HepG2 (cell line): ENCODE results near the gene GBE1. TPM values are rescaled to one million over a fixed set of nuclear protein-coding genes. Genes with fewer than 3 reads are reported as not detected.

Source experiments
- ATAC-seq: fragments of 200-7000 bp; cut with Tn5 transposase; 3 replicates; pipeline ENCODE4 v1.9.1; 2020; ENCODE audit warnings: mild to moderate bottlenecking, moderate library complexity
- BruUV-seq: library from RNA; stranded (reverse); fragments of 400-500 nt; replicated peaks from 2 replicates; lab custom pipeline; 2021; lab: Mats Ljungman, UMichigan
- CTCF ChIA-PET: fragments of 300-600 bp; formaldehyde crosslinking; extraction: SDS; loops from one replicate; lab custom pipeline; 2021; ENCODE audit warnings: low total read pairs, inconsistent platforms, low intra/inter-chr PET ratio; lab: Yijun Ruan, JAX
- POLR2A ChIA-PET: fragments of 350-600 bp; sonication (Branson Sonifier 250); formaldehyde crosslinking; loops from one replicate; lab custom pipeline; 2020; ENCODE audit warnings: antibody characterized with exemption, inconsistent platforms; lab: Yijun Ruan, JAX
- DNase-seq: peaks from one replicate; pipeline ENCODE4 v3.0.0-alpha.2; 2015; ENCODE audit warnings: low spot score
- FAIRE-seq: peaks from 3 replicates; lab custom pipeline; 2011; peaks lifted over from hg19 to GRCh38; lab: Jason Lieb, UNC
- H2AFZ ChIP-seq: one replicate; pipeline ENCODE4 v1.6.1; 2011; ENCODE audit warnings: low read length, inconsistent platforms
- H3K27ac ChIP-seq: fragments of 300-600 bp; 3 replicates; pipeline ENCODE4 v1.8.0; 2011; ENCODE audit warnings: mixed run types, mild to moderate bottlenecking, mixed read lengths, low read length, inconsistent platforms; ENCODE audit not compliant: insufficient read depth; ENCODE audit errors: extremely low read length
- H3K27me3 ChIP-seq, 2 experiments: fragments of 200-600 bp in 1 of 2; 2 replicates in 1 of 2; 3 replicates in 1 of 2; pipeline versions ENCODE4 v1.6.0 to v1.8.0; 2011; ENCODE audit warnings: low read length in 2 of 2, mild to moderate bottlenecking in 2 of 2, moderate library complexity in 2 of 2, inconsistent platforms in 1 of 2; ENCODE audit not compliant: insufficient read depth in 2 of 2, control insufficient read depth in 1 of 2
- H3K36me3 ChIP-seq, 2 experiments: fragments of 200-600 bp in 1 of 2; replicated peaks in 1 of 2; 2 replicates in 1 of 2; 3 replicates in 1 of 2; pipeline versions ENCODE4 v1.5.1 to v1.8.0; 2011; ENCODE audit warnings: low read length in 2 of 2, inconsistent platforms in 1 of 2; ENCODE audit not compliant: insufficient read depth in 2 of 2, control insufficient read depth in 1 of 2
- H3K4me1 ChIP-seq: 2 replicates; pipeline ENCODE4 v1.5.1; 2012; ENCODE audit warnings: low read length, inconsistent platforms; ENCODE audit not compliant: insufficient read depth
- H3K4me2 ChIP-seq: 2 replicates; pipeline ENCODE4 v1.6.0; 2011; ENCODE audit warnings: low read depth, low read length, inconsistent platforms
- H3K4me3 ChIP-seq, 3 experiments: fragments of 200-600 bp in 1 of 3; sonication (generic), shearing (Covaris generic) in 1 of 3; replicated peaks in 1 of 3; 2 replicates each; pipeline ENCODE4 v1.5.1; 2011 to 2016; ENCODE audit warnings: low read length in 3 of 3, inconsistent platforms in 2 of 3, low read depth in 2 of 3, mild to moderate bottlenecking in 2 of 3, control low read depth in 1 of 3, mixed read lengths in 1 of 3; ENCODE audit not compliant: insufficient read depth in 1 of 3
- H3K79me2 ChIP-seq: one replicate; pipeline ENCODE4 v1.6.1; 2011; ENCODE audit warnings: low read length, inconsistent platforms; ENCODE audit not compliant: insufficient read depth
- H3K9ac ChIP-seq: 2 replicates; pipeline ENCODE4 v1.6.0; 2011; ENCODE audit warnings: mild to moderate bottlenecking, low read depth, low read length, inconsistent platforms; ENCODE audit not compliant: insufficient read depth
- H3K9me3 ChIP-seq: 2 replicates; pipeline ENCODE4 v1.5.1; 2012; ENCODE audit warnings: mild to moderate bottlenecking, low read length
- H4K20me1 ChIP-seq: 2 replicates; pipeline ENCODE4 v1.6.0; 2011; ENCODE audit warnings: inconsistent platforms, mild to moderate bottlenecking, low read length, moderate library complexity; ENCODE audit not compliant: insufficient read depth
- AGO2 ChIP-seq: fragments of 200-400 bp; formaldehyde crosslinking; optimal IDR thresholded peaks from 2 replicates; pipeline ENCODE3; 2017; ENCODE audit warnings: mild to moderate bottlenecking, low read depth, low read length, moderate library complexity
- CENPX ChIP-seq: sonication (generic); formaldehyde crosslinking; IDR thresholded peaks from 2 replicates; pipeline ENCODE4 v1.9.0; 2021; ENCODE audit warnings: mild to moderate bottlenecking, missing genetic modification reagents, moderate library complexity
- GABPB1 ChIP-seq: IDR thresholded peaks from 2 replicates; pipeline ENCODE4 v1.6.1; 2016; ENCODE audit warnings: mild to moderate bottlenecking, missing genetic modification reagents, moderate library complexity, missing compliant biosample characterization
- HNRNPK ChIP-seq: fragments of 200-400 bp; formaldehyde crosslinking; IDR thresholded peaks from 2 replicates; pipeline ENCODE4 v1.6.1; 2018; ENCODE audit warnings: low read length, low read depth, moderate library complexity, mild to moderate bottlenecking; ENCODE audit not compliant: poor library complexity, severe bottlenecking
- JUND ChIP-seq: sonication (generic); formaldehyde crosslinking; IDR thresholded peaks from 2 replicates; pipeline ENCODE4 v1.8.0; 2022; ENCODE audit warnings: mild to moderate bottlenecking, missing genetic modification reagents
- KLF16 ChIP-seq, 2 experiments: sonication (generic) in 1 of 2; formaldehyde crosslinking in 1 of 2; IDR thresholded peaks; 2 replicates each; pipeline versions ENCODE4 v1.6.1 to v1.8.0; 2016 to 2023; ENCODE audit warnings: missing genetic modification reagents in 2 of 2, missing compliant biosample characterization in 1 of 2
- POGZ ChIP-seq: sonication (generic); formaldehyde crosslinking; IDR thresholded peaks from 2 replicates; pipeline ENCODE4 v1.4.0; 2020; ENCODE audit warnings: mild to moderate bottlenecking, missing genetic modification reagents
- POLR2AphosphoS2 ChIP-seq: IDR thresholded peaks from 2 replicates; pipeline ENCODE4 v1.6.1; 2011; ENCODE audit warnings: low read depth, low read length, improper control_type of control experiment
- PRMT3 ChIP-seq: sonication (generic); formaldehyde crosslinking; IDR thresholded peaks from 2 replicates; pipeline ENCODE4 v1.8.1; 2022; ENCODE audit warnings: low read depth, mild to moderate bottlenecking, moderate library complexity, missing genetic modification reagents, borderline replicate concordance
- RXRB ChIP-seq: IDR thresholded peaks from 2 replicates; pipeline ENCODE4 v1.6.1; 2016; ENCODE audit warnings: borderline replicate concordance, missing genetic modification reagents, missing compliant biosample characterization
- ZBTB3 ChIP-seq: sonication (generic); formaldehyde crosslinking; IDR thresholded peaks from 2 replicates; pipeline ENCODE4 v1.4.0; 2020; ENCODE audit warnings: low read depth, mild to moderate bottlenecking, moderate library complexity, missing genetic modification reagents, borderline replicate concordance
- ZNF121 ChIP-seq: sonication (generic); formaldehyde crosslinking; IDR thresholded peaks from 2 replicates; pipeline ENCODE4 v1.5.0; 2020; ENCODE audit warnings: mild to moderate bottlenecking, missing genetic modification reagents
- ZNF17 ChIP-seq: sonication (generic); formaldehyde crosslinking; IDR thresholded peaks from 2 replicates; pipeline ENCODE4 v1.5.0; 2020; ENCODE audit warnings: mild to moderate bottlenecking, missing genetic modification reagents
- ZNF615 ChIP-seq: sonication (generic); formaldehyde crosslinking; IDR thresholded peaks from 2 replicates; pipeline ENCODE4 v1.5.0; 2020; ENCODE audit warnings: mild to moderate bottlenecking, missing genetic modification reagents, borderline replicate concordance
- ZNF672 ChIP-seq: sonication (generic); formaldehyde crosslinking; IDR thresholded peaks from 2 replicates; pipeline ENCODE4 v1.8.1; 2022; ENCODE audit warnings: missing genetic modification reagents
- ZNF75D ChIP-seq: sonication (generic); formaldehyde crosslinking; IDR thresholded peaks from 2 replicates; pipeline ENCODE4 v1.8.1; 2023; ENCODE audit warnings: missing genetic modification reagents, mild to moderate bottlenecking, borderline replicate concordance
- ZNF772 ChIP-seq: sonication (generic); formaldehyde crosslinking; IDR thresholded peaks from 2 replicates; pipeline ENCODE4 v1.5.0; 2020; ENCODE audit warnings: mild to moderate bottlenecking, missing genetic modification reagents
- ZSCAN29 ChIP-seq: sonication (generic); formaldehyde crosslinking; conservative IDR thresholded peaks from 2 replicates; pipeline ENCODE4 v1.4.0; 2020; ENCODE audit warnings: mild to moderate bottlenecking, missing genetic modification reagents
- WGBS: methylation state at CpG from one replicate; pipeline ENCODE4 v1.1.6; 2017; ENCODE audit warnings: low lambda C conversion rate; 5-methylcytosine and 5-hydroxymethylcytosine counted together
- in situ Hi-C: cut with HindIII; loops from 2 replicates; pipeline ENCODE4 v1.10.0; 2017; ENCODE audit warnings: low pct_unique_long_range_greater_than_20kb; ENCODE audit not compliant: extremely low pct_ligation_motif_present
- intact Hi-C: fragments of 100-400 bp; cut with micrococcal nuclease; formaldehyde crosslinking; loops from one replicate; pipeline ENCODE4 v1.10.0; 2022; ENCODE audit not compliant: unreplicated experiment
- polyA plus RNA-seq, 8 experiments: library from polyadenylated mRNA; depleted of rRNA in 3 of 8; stranded (reverse) in 7 of 8; unstranded in 1 of 8; fragments of >200 nt; fragmentation: Illumina TruSeq in 4 of 8; extraction: Trizol in 4 of 8; gene quantifications; 2 replicates each; pipeline versions ENCODE4 v1.2.1 to v1.2.3, GENCODE V29; 2011 to 2016; ENCODE audit warnings: low read depth in 4 of 8, missing spikeins in 1 of 8, mixed read lengths in 1 of 8; ENCODE audit not compliant: insufficient read depth in 1 of 8
- total RNA-seq, 5 experiments: library from RNA; depleted of rRNA; stranded (reverse); fragments of >200 nt; fragmentation: Illumina TruSeq; extraction: Trizol; gene quantifications; 2 replicates each; pipeline ENCODE4 v1.2.3, GENCODE V29; 2016; ENCODE audit warnings: low read depth in 1 of 5
- TF ChIP-seq, protein P1 (sequence below): sonication (generic); formaldehyde crosslinking; IDR thresholded peaks from 2 replicates; pipeline ENCODE4 v1.4.0; 2020; ENCODE audit warnings: mild to moderate bottlenecking, low read depth, missing genetic modification reagents
- TF ChIP-seq, protein P2 (sequence below): sonication (generic); formaldehyde crosslinking; IDR thresholded peaks from 2 replicates; pipeline ENCODE4 v1.5.0; 2020; ENCODE audit warnings: mild to moderate bottlenecking, missing genetic modification reagents

Gene GBE1
- total and polyA plus RNA-seq, 2 of the 13 experiments (the other 11 are each of a cell fraction or from before 2014, with no cell fraction given): 22.9 to 36.1 TPM

DNA sequence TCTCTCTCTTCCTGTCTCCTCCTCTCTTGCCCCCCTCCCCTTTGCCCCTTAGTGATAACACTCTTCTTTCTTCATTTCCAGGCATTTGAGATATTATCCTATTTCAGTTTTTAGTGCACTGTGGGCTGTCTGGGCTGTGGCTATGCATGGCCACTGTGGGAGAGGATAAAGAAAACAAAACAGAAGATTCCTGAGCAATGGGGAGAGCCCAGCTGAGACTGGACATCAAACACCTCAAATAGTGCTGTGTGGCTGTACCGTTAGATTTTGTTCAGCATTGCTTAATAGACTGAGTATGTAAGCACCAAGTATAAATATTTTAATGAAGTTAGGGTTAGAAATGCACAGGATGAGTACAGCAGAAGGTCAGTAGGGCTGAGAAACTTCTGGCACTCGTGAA lies 7.9 kb upstream of the GBE1 start:
- H2AFZ ChIP-seq: no peak overlapping the region
- no peak overlapping the region for H3K27ac ChIP-seq
- ChIA-PET CTCF (no interaction called here), POLR2A (no interaction called here)
- FAIRE-seq (no peak), DNase-seq (no peak), ATAC-seq (no peak; the same call in 2 of the 3 replicates)
- intact Hi-C loops (no loop called here), in situ Hi-C loops (no loop called here)
- no peak overlapping the region for H3K4me3 ChIP-seq
- no peak overlapping the region for H3K9ac ChIP-seq
- no peak overlapping the region for H3K4me2 ChIP-seq
- 12% methylated on average over 2 of the region's 2 CpGs for WGBS
- H3K36me3 ChIP-seq: no peaks in the 10 kb centered on the region
- no peaks in the 10 kb centered on the region for H3K27me3 ChIP-seq
- no peak for TF ChIP-seq ZNF615 (CRISPR knock-in tag)
- TF ChIP-seq POLR2AphosphoS2: no peak
- no peak for TF ChIP-seq POGZ (CRISPR knock-in tag)
- TF ChIP-seq, protein P1, sequence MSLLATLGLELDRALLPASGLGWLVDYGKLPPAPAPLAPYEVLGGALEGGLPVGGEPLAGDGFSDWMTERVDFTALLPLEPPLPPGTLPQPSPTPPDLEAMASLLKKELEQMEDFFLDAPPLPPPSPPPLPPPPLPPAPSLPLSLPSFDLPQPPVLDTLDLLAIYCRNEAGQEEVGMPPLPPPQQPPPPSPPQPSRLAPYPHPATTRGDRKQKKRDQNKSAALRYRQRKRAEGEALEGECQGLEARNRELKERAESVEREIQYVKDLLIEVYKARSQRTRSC (CRISPR knock-in tag): no peak
- TF ChIP-seq ZSCAN29 (CRISPR knock-in tag): no peak
- TF ChIP-seq ZNF17 (CRISPR knock-in tag): no peak
- TF ChIP-seq ZNF672 (CRISPR knock-in tag): no peak
- TF ChIP-seq ZNF772 (CRISPR knock-in tag): no peak
- TF ChIP-seq AGO2: no peak
- TF ChIP-seq JUND: no peak
- no peak for TF ChIP-seq ZNF75D
- TF ChIP-seq, protein P2, sequence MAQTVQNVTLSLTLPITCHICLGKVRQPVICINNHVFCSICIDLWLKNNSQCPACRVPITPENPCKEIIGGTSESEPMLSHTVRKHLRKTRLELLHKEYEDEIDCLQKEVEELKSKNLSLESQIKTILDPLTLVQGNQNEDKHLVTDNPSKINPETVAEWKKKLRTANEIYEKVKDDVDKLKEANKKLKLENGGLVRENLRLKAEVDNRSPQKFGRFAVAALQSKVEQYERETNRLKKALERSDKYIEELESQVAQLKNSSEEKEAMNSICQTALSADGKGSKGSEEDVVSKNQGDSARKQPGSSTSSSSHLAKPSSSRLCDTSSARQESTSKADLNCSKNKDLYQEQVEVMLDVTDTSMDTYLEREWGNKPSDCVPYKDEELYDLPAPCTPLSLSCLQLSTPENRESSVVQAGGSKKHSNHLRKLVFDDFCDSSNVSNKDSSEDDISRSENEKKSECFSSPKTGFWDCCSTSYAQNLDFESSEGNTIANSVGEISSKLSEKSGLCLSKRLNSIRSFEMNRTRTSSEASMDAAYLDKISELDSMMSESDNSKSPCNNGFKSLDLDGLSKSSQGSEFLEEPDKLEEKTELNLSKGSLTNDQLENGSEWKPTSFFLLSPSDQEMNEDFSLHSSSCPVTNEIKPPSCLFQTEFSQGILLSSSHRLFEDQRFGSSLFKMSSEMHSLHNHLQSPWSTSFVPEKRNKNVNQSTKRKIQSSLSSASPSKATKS (CRISPR knock-in tag): no peak
- TF ChIP-seq CENPX: no peak
- no peak for TF ChIP-seq HNRNPK
- TF ChIP-seq KLF16 (CRISPR knock-in tag; IDR thresholded peaks at IDR 0.05): no peak
- no peak for TF ChIP-seq ZBTB3 (CRISPR knock-in tag)
- TF ChIP-seq PRMT3 (CRISPR knock-in tag): no peak
- TF ChIP-seq GABPB1 (CRISPR knock-in tag): no peak
- TF ChIP-seq ZNF121 (CRISPR knock-in tag): no peak
- no peak for TF ChIP-seq RXRB
- H4K20me1 ChIP-seq: no peaks in the 10 kb centered on the region
- H3K79me2 ChIP-seq: no peaks in the 10 kb centered on the region
- no TSS peak for BruUV-seq
- H3K4me1 ChIP-seq: 0 out of 2 replicates have a peak, but pooled peaks cover 8% of the 10 kb centered on the region
- H3K9me3 ChIP-seq: no peaks in the 10 kb centered on the region
